ENCODE results near the gene PSMD2. TPM values are rescaled to one million over a fixed set of nuclear protein-coding genes. Genes with fewer than 3 reads are reported as not detected.

PSMD2 gene
- total RNA-seq, 1 donor from 2014 or later, result 213 TPM

DNA sequence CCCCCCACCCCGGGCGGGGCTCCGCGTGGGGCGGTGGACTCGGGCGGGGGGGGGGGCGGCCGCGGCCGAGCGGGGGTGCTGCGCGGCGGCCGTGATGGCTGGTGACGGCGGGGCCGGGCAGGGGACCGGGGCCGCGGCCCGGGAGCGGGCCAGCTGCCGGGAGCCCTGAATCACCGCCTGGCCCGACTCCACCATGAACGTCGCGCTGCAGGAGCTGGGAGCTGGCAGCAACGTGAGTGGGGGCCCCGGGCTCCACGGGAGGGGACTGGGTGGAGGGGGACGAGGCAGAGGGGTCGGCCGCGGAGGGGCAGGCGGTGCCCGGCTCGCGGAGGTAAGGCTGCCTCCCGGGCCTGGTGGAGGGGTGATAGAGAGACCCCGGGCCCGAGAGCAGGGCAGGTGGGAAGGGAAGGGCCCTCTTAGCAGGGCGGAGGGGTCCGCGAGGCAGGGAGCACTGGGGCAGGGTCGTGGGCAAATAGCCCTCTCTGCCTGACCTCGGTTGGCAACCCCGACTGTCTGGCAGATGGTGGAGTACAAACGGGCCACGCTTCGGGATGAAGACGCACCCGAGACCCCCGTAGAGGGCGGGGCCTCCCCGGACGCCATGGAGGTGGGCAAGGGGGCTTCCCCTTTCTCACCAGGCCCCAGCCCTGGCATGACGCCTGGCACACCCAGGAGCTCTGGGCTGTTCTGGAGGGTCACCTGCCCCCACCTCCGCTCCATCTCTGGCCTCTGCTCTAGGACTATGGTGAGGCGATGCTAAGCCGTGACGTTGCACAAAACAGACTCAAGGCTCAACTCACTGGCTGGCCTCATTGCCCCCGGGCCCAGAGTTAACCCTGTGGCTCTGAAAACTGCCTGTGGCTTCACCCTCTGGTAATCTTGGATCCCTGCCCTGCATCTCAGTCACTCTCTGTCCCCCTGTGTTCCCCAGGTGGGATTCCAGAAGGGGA, 22.8 kb upstream of the PSMD2 start, which contains the start of gene ECE2:
Gene ECE2 (plus strand): TSS at position 62 of the 950 bp plus-strand sequence. CDS start 132 bp downstream, at position 194.
- no peaks in the 10 kb centered on the region for H3K36me3 ChIP-seq
- H3K9me3 ChIP-seq (replicated peaks), result no peaks in the 10 kb centered on the region
- peak within 1 kb of the TSS; percentile 34 for H3K4me3 ChIP-seq
- H3K27me3 ChIP-seq (ENCODE audit: low read depth), result peaks cover 63% of the 10 kb centered on the region
- no peak for DNase-seq
- H3K27ac ChIP-seq (replicated peaks), result no peak within 1 kb of the TSS
- intact Hi-C loops (cut with micrococcal nuclease), result no loop called here
- no peak for TF ChIP-seq CTCF (IDR thresholded peaks at IDR 0.05; ENCODE audit: borderline replicate concordance)
- no peaks in the 10 kb centered on the region for H3K4me1 ChIP-seq

GRCh38 chr3:184277366-184277765, 21.7 kb upstream of the PSMD2 start:
- Histone ChIP-seq H3K4me3 (no peak overlapping the region), H3K36me3 (no peaks in the 10 kb centered on the region), H3K9me3 (replicated peaks) (no peaks in the 10 kb centered on the region), H3K27ac (replicated peaks) (no peak overlapping the region), H3K27me3 (ENCODE audit: low read depth) (peaks cover 61% of the 10 kb centered on the region), H3K4me1 (no peaks in the 10 kb centered on the region)
- TF ChIP-seq CTCF (IDR thresholded peaks at IDR 0.05; ENCODE audit: borderline replicate concordance), result no peak
- intact Hi-C loops (cut with micrococcal nuclease), result no loop called here
- DNase-seq, result no peak

DNA sequence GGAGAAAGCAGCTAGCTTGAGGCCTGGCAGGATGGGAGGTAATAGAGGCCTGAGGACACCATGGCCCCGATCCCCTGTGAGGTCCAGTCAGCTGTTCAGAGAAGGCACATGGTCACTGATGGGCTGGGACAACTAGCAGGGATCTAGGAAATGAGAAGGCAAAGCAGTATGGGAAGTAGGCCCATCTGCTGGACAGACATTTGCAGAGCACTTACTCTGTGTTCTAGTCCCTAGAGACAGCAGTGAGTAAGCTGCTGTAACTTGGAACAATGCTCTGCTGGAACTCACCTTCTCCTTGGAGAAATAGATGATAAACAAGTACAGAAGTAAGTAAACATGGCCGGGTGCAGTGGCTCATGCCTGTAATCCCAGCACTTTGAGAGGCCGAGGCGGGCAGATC, 16.1 kb upstream of the PSMD2 start:
- no peak for TF ChIP-seq CTCF (IDR thresholded peaks at IDR 0.05; ENCODE audit: borderline replicate concordance)
- DNase-seq, result no peak
- H3K36me3 ChIP-seq, result no peaks in the 10 kb centered on the region
- no peak overlapping the region for H3K4me3 ChIP-seq
- H3K27ac ChIP-seq (replicated peaks), result no peak overlapping the region
- intact Hi-C loops (cut with micrococcal nuclease), result no loop called here
- H3K9me3 ChIP-seq (replicated peaks), result no peaks in the 10 kb centered on the region
- H3K4me1 ChIP-seq, result peaks cover 5% of the 10 kb centered on the region
- peaks cover 21% of the 10 kb centered on the region for H3K27me3 ChIP-seq (ENCODE audit: low read depth)

- H3K27me3 ChIP-seq (ENCODE audit: low read depth), result peaks cover 20% of the 10 kb centered on the region
- no peaks in the 10 kb centered on the region for H3K9me3 ChIP-seq (replicated peaks)
- no peak overlapping the region for H3K27ac ChIP-seq (replicated peaks)
- peaks cover 5% of the 10 kb centered on the region for H3K4me1 ChIP-seq
- intact Hi-C loops (cut with micrococcal nuclease), result no loop called here
- H3K4me3 ChIP-seq, result no peak overlapping the region
- TF ChIP-seq CTCF (IDR thresholded peaks at IDR 0.05; ENCODE audit: borderline replicate concordance), result no peak
- no peak for DNase-seq
- H3K36me3 ChIP-seq, result no peaks in the 10 kb centered on the region
Observed at GRCh38 chr3:184283681-184284080, 15.4 kb upstream of the PSMD2 start.

DNA sequence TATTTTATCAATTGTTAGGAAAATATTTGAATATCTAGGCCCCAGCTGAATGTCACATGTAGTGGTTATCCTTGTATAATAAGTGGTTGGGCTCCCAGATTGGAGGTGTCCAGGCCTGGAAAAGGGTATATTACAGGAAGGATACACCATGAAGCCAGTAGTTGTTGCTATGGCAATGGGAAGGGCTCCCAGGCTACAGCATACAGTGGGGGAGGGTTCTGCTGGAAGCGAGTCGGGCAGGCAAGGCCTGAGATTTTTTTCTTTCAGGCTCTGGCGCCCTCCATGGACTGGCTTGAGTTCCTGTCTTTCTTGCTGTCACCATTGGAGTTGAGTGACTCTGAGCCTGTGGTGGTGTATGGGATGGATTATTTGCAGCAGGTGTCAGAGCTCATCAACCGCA, 14.3 kb upstream of the PSMD2 start:
- H3K27me3 ChIP-seq (ENCODE audit: low read depth), result peaks cover 22% of the 10 kb centered on the region
- H3K27ac ChIP-seq (replicated peaks), result no peak overlapping the region
- TF ChIP-seq CTCF (IDR thresholded peaks at IDR 0.05; ENCODE audit: borderline replicate concordance), result peak; percentile 42
- no peaks in the 10 kb centered on the region for H3K9me3 ChIP-seq (replicated peaks)
- peaks cover 5% of the 10 kb centered on the region for H3K4me1 ChIP-seq
- H3K36me3 ChIP-seq, result no peaks in the 10 kb centered on the region
- no peak overlapping the region for H3K4me3 ChIP-seq
- no peak for DNase-seq
- intact Hi-C loops (cut with micrococcal nuclease), result no loop called here

Measured in left ventricle myocardium inferior (tissue), 1 donor.